A549 (cell line): ENCODE results near the gene TGFBR2.

Experiments
- CTCF ChIP-seq: fragments of >200 bp; sonication (Bioruptor Twin); formaldehyde crosslinking; IDR thresholded peaks from 3 replicates; pipeline ENCODE4 v1.5.1; 2016
- E2F6 ChIP-seq: IDR thresholded peaks from 2 replicates; pipeline ENCODE4 v1.6.1; 2012; ENCODE audit warnings: low read depth, borderline replicate concordance
- ELK1 ChIP-seq: fragments of 150-350 bp; IDR thresholded peaks from 2 replicates; pipeline ENCODE4 v1.6.1; 2014; ENCODE audit warnings: low read depth, mild to moderate bottlenecking, low read length
- EP300 ChIP-seq, 2 experiments: fragments of >200 bp; sonication (Bioruptor Twin); formaldehyde crosslinking; IDR thresholded peaks; 2 replicates in 1 of 2; 3 replicates in 1 of 2; pipeline ENCODE4 v1.6.1; 2016 to 2017
- FOSL2 ChIP-seq, 2 experiments: fragments of 450-650 bp in 1 of 2; fragments of >200 bp in 1 of 2; sonication (Bioruptor Twin) in 1 of 2; formaldehyde crosslinking; IDR thresholded peaks; 2 replicates each; pipeline versions ENCODE4 v1.5.0 to v1.6.1; 2016 to 2020; ENCODE audit warnings: mild to moderate bottlenecking in 1 of 2, moderate library complexity in 1 of 2
- HDAC2 ChIP-seq: fragments of 200-600 bp; sonication (generic); IDR thresholded peaks from 2 replicates; pipeline ENCODE4 v1.6.1; 2016
- JUN ChIP-seq, 2 experiments: fragments of >200 bp; sonication (Bioruptor Twin); formaldehyde crosslinking; IDR thresholded peaks; 2 replicates in 1 of 2; 3 replicates in 1 of 2; pipeline ENCODE4 v1.6.1; 2016 to 2017
- KDM1A ChIP-seq: fragments of 200-600 bp; sonication (generic); IDR thresholded peaks from 2 replicates; pipeline ENCODE4 v1.6.1; 2016; ENCODE audit warnings: low read depth, mild to moderate bottlenecking
- MAZ ChIP-seq: fragments of 150-350 bp; IDR thresholded peaks from 2 replicates; pipeline ENCODE4 v1.6.1; 2014; ENCODE audit warnings: antibody characterized with exemption, low read depth, low read length, borderline replicate concordance
- NPAS2 ChIP-seq: fragments of 250-450 bp; sonication (Bioruptor Pico); IDR thresholded peaks from 2 replicates; pipeline ENCODE4 v1.8.0; 2022; ENCODE audit warnings: mild to moderate bottlenecking, moderate library complexity, borderline replicate concordance
- POLR2A ChIP-seq: IDR thresholded peaks from 2 replicates; pipeline ENCODE4 v1.6.1; 2012; ENCODE audit warnings: mild to moderate bottlenecking, low read length
- RAD21 ChIP-seq, 2 experiments: fragments of >200 bp in 1 of 2; sonication (Bioruptor Twin) in 1 of 2; formaldehyde crosslinking in 1 of 2; IDR thresholded peaks in 1 of 2; conservative IDR thresholded peaks in 1 of 2; 2 replicates in 1 of 2; 3 replicates in 1 of 2; pipeline ENCODE4 v1.6.1; 2012 to 2018; ENCODE audit warnings: inconsistent platforms in 1 of 2
- REST ChIP-seq: fragments of 200-600 bp; sonication (generic); IDR thresholded peaks from 2 replicates; pipeline ENCODE4 v1.6.1; 2016; ENCODE audit warnings: antibody characterized with exemption, mild to moderate bottlenecking, moderate library complexity
- RNF2 ChIP-seq: fragments of 200-600 bp; sonication (generic); IDR thresholded peaks from 2 replicates; pipeline ENCODE4 v1.6.1; 2016; ENCODE audit warnings: low read depth, mild to moderate bottlenecking, antibody characterized with exemption, moderate library complexity, borderline replicate concordance

- no peak for TF ChIP-seq CTCF
- no peak for TF ChIP-seq HDAC2
- TF ChIP-seq JUN (IDR thresholded peaks at IDR 0.05): no peak
- no peak for TF ChIP-seq REST
- TF ChIP-seq POLR2A: no peak
- TF ChIP-seq MAZ: no peak
- TF ChIP-seq RNF2: no peak
- no peak for TF ChIP-seq NPAS2 (CRISPR knock-in tag)
- TF ChIP-seq EP300 (IDR thresholded peaks at IDR 0.05): no peak
- no peak for TF ChIP-seq FOSL2 (IDR thresholded peaks at IDR 0.05)
- TF ChIP-seq FOSL2 (CRISPR knock-in tag; IDR thresholded peaks at IDR 0.05): no peak
- TF ChIP-seq ELK1: no peak
- no peak for TF ChIP-seq KDM1A
- TF ChIP-seq RAD21 (conservative IDR thresholded peaks at IDR 0.05 in 1 of 2, IDR thresholded peaks at IDR 0.05 in 1 of 2): no peak
- no peak for TF ChIP-seq E2F6
These were observed 74.6 kb downstream of the TGFBR2 start for GRCh38 chr3:30680789-30681648.
